Measurements from ENCODE around the gene SULT6B1.

Gene SULT6B1

GRCh38 chr2:37132914-37133313 is 55.6 kb downstream of the SULT6B1 start:
- Histone ChIP-seq H3K4me1 (ENCODE audit: control extremely low read depth in 1 of 4, control insufficient read depth in 4 of 4, insufficient read depth in 4 of 4, low read length in 3 of 4) (no peaks in the 10 kb centered on the region), H3K4me3 (ENCODE audit: control insufficient read depth in 1 of 7, extremely low read depth in 1 of 7, insufficient read depth in 4 of 7, low read depth in 2 of 7, low read length in 6 of 7) (no peak overlapping the region), H3K36me3 (ENCODE audit: control insufficient read depth in 4 of 4, insufficient read depth in 4 of 4, low read length in 3 of 4) (peaks cover 23 to 92% (median 69%) of the 10 kb centered on the region in 4 experiments), H3K9me3 (ENCODE audit: control extremely low read depth in 1 of 5, control insufficient read depth in 4 of 5, insufficient read depth in 2 of 5, low read depth in 1 of 5, low read length in 4 of 5) (no peaks in the 10 kb centered on the region), H3K27me3 (replicated peaks in 2 of 5; ENCODE audit: control insufficient read depth in 4 of 5, insufficient read depth in 5 of 5, low read length in 4 of 5) (no peaks in the 10 kb centered on the region), H3K27ac (ENCODE audit: insufficient read depth in 1 of 2, low read depth in 1 of 2, low read length in 2 of 2, poor library complexity in 1 of 2, severe bottlenecking in 2 of 2) (no peak overlapping the region)
- DNase-seq = no peak
- ChIA-PET POLR2A (interaction anchor here (0.6 kb wide), 1 partner anchor 11 kb away, joined by 3 read pairs; no protein-coding TSS in a partner anchor), CTCF (no interaction called here)
- 96% methylated on average over 5 of the region's 6 CpGs for WGBS (ENCODE audit: insufficient coverage)

- H3K36me3 ChIP-seq (ENCODE audit: control insufficient read depth in 4 of 4, insufficient read depth in 4 of 4, low read length in 3 of 4) = peaks cover 15 to 58% (median 42%) of the 10 kb centered on the region in 4 experiments
- 100% methylated on average over 2 of the region's 2 CpGs for WGBS (ENCODE audit: insufficient coverage)
- no peak for DNase-seq
- ChIA-PET CTCF (interaction anchor here (0.7 kb wide), 1 partner anchor 29 kb away, joined by 3 read pairs; no protein-coding TSS in a partner anchor), POLR2A (no interaction called here)
- H3K4me1 ChIP-seq (ENCODE audit: control extremely low read depth in 1 of 4, control insufficient read depth in 4 of 4, insufficient read depth in 4 of 4, low read length in 3 of 4) = no peaks in the 10 kb centered on the region
- H3K27ac ChIP-seq (ENCODE audit: insufficient read depth in 1 of 2, low read depth in 1 of 2, low read length in 2 of 2, poor library complexity in 1 of 2, severe bottlenecking in 2 of 2) = no peak overlapping the region
- no peak overlapping the region for H3K4me3 ChIP-seq (ENCODE audit: control insufficient read depth in 1 of 7, extremely low read depth in 1 of 7, insufficient read depth in 4 of 7, low read depth in 2 of 7, low read length in 6 of 7)
- H3K9me3 ChIP-seq (ENCODE audit: control extremely low read depth in 1 of 5, control insufficient read depth in 4 of 5, insufficient read depth in 2 of 5, low read depth in 1 of 5, low read length in 4 of 5) = no peaks in the 10 kb centered on the region
- H3K27me3 ChIP-seq (replicated peaks in 2 of 5; ENCODE audit: control insufficient read depth in 4 of 5, insufficient read depth in 5 of 5, low read length in 4 of 5) = no peaks in the 10 kb centered on the region
Observed at GRCh38 chr2:37125416-37125815, 63.1 kb downstream of the SULT6B1 start.

- ChIA-PET POLR2A (no interaction called here), CTCF (no interaction called here)
- peak overlapping the region in 1 of 2 experiments; percentile 28 for H3K27ac ChIP-seq (ENCODE audit: insufficient read depth in 1 of 2, low read depth in 1 of 2, low read length in 2 of 2, poor library complexity in 1 of 2, severe bottlenecking in 2 of 2)
- H3K4me3 ChIP-seq (ENCODE audit: control insufficient read depth in 1 of 7, extremely low read depth in 1 of 7, insufficient read depth in 4 of 7, low read depth in 2 of 7, low read length in 6 of 7) = no peak overlapping the region
- peak in 2 of 3 donors; percentile 14 to 31 for DNase-seq
- H3K36me3 ChIP-seq (ENCODE audit: control insufficient read depth in 4 of 4, insufficient read depth in 4 of 4, low read length in 3 of 4) = peaks cover 7 to 55% (median 31%) of the 10 kb centered on the region in 4 experiments
- no peaks in the 10 kb centered on the region for H3K27me3 ChIP-seq (replicated peaks in 2 of 5; ENCODE audit: control insufficient read depth in 4 of 5, insufficient read depth in 5 of 5, low read length in 4 of 5)
- no peaks in the 10 kb centered on the region for H3K9me3 ChIP-seq (ENCODE audit: control extremely low read depth in 1 of 5, control insufficient read depth in 4 of 5, insufficient read depth in 2 of 5, low read depth in 1 of 5, low read length in 4 of 5)
- WGBS (ENCODE audit: insufficient coverage) = 89% methylated on average over 5 of the region's 5 CpGs
- H3K4me1 ChIP-seq (ENCODE audit: control extremely low read depth in 1 of 4, control insufficient read depth in 4 of 4, insufficient read depth in 4 of 4, low read length in 3 of 4) = no peaks in the 10 kb centered on the region
Observed at GRCh38 chr2:37119157-37119556, 69.3 kb downstream of the SULT6B1 start.
